ENCODE measurements around the gene TWF1.
"Not testable (repeated sequence)": the region's sequence is repeated elsewhere in the genome, so short reads cannot be mapped to it uniquely, and the experiment has no call there.

The TWF1 gene

GRCh38 chr12:43805860-43806736 lies at the start of gene TWF1:
TSS of gene TWF1 (minus strand) at chr12:43806317. CDS start at chr12:43806245, 72 bp downstream.
- peak; percentile 18 to 92 (median 75) for DNase-seq

DNA sequence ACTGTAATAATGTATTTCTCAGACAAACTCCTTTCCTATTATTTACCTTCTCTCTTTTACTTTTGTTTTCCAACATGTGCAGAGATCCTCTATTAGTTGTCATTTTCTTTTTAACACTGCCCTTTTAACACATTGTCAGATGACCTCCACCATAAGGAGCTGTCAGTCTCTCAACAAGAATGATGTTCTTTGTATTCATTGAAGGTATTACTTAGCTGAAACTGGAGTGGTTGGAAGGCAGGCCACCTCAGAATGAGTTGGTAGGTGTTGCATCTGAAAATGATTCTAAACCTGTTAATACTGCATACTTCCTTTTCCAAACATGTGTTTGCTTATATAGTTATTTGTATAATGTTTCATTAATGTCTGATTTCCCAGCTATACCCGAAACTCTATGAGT lies 46.6 kb upstream of the TWF1 start:
- DNase-seq, result no peak

DNA sequence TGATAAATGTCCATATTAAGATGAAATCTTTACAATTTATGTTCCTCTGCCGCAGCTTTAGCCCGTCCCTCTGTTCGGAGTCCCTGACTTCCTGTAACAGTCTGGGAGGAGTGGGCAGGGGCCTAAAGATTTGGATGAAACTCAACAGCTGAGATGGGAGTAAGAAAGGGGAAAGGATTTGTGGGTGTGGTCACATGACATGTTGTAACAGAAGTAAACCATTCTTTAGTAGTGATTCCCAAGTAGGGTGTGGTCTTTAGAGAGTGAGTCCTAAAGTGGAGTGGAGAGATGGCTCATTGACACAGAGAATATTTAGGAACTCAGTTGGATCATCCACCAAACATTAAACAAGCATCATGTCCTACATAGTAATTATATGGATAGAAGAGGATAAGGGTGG lies 42.7 kb upstream of the TWF1 start:
- no peak for DNase-seq

DNA sequence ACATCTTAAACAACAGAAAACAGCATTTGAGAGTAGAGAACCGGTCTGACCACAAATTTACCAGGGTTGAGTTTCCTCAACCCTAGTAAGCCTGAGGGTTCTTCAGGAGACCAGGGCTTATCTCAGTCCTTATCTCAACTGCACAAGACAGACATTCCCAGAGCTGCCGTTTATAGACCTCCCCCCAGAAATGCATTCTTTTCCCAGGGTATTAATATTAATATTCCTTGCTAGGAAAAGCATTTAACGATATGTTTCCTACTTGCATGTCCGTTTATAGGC lies 42.0 kb upstream of the TWF1 start:
- no peak for DNase-seq

DNA sequence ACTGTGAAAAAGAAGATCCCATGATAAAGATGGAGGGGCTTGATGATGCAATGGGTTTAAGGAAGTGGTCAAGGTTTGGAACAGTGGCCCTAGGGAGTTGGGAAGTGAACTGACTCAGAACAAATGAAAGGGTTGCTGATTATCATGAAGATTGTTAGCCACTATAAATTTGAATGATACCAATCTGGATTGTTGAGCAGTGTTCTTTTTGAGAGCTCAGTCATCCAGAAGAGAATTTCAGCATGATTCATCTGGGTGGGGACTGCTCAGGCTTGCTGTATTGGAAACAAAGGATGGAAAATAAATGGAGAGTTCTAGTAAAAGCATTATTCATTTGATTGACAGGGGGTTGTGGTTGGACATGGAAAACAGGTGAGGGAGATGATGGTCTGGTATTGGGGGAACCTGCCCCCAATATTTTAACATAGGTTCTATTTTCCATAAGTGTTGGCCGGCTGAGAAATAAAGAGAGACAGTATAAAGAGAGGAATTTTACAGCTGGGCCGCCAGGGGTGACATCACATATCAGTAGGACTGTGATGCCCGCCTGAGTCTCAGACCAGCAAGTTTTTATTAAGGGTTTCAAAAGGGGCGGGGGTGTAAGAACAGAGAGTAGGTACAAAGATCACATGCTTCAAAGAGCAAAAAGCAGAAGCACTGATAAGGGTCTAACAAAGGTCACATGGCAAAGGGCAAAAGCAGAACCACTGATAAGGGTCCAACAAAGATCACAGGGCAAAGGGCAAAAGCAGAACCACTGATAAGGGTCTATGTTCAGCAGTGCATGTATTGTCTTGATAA lies 41.5 kb upstream of the TWF1 start:
- not testable (repeated sequence) for DNase-seq

DNA sequence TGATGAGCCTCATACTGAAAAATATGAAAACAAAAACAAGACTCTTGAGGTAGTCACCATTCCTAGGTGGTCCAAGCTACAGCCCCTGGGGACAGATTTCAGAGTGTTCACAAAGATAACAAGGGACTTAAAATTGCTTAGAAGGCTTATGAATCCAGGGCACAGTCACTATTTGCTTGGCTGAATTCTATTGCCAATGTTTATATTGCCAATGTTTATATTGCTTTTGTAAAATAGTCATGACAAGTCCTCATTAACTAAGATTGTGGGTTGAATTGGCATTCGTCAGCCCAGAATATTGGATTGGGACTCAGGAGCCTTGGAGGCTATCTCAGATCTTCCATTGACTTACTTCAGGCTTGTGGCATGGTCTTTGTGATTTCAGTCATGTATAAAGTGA lies 36.1 kb upstream of the TWF1 start:
- DNase-seq, result no peak

- no peak for DNase-seq
Measured at GRCh38 chr12:43841253-43841652, 35.1 kb upstream of the TWF1 start.

GRCh38 chr12:43840338-43840737 lies 34.2 kb upstream of the TWF1 start:
- DNase-seq, result no peak

- DNase-seq, result peak in 4 of 56 donors; percentile 3 to 48 (median 24)
Measured at GRCh38 chr12:43836475-43836989, 30.4 kb upstream of the TWF1 start.

DNA sequence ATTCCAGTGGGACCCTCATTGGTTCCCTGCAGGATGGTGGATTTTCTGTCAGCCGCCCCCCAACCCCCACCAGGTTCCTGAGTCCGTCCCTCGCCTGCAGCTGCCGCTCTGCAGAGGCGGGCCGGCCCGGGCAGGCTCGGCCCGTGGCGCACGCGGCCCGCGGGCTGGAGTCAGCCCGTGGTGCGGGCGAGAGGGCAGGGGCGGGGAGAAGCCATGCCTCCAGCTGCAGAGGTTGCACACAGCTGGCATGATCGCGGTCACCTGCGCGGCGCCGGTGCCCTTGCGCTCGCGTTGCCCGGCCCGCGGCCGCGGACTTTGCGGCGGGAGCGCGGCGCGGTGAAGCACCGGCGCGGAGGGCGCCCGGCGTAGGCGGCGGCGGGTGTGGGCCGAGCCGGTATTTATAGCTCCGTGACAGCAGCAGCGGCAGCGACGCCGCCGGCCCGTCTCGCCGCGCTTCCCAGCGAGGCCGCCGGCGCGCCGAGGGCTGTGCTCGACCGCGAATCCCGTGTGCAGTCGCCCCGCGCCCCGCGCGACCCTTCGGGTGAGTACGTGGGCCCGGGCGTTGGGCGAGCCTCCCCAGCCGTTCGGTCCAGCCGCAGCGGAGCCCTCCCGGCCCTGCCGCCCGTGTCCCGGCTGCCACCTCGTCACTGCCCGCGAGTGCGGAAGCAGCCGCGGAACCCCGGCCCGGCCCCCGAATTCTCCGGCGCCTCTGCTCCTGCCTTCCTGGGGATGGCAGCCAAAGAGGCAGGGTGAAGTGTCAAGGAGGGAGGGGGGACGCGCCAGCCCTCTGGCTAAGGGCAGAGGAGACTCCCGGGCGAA lies 29.7 kb upstream of the TWF1 start, which contains the start of gene TMEM117:
Gene TMEM117 (plus strand): TSS at position 426 of the 819 bp plus-strand sequence.
- DNase-seq, result peak in 53 of 56 donors; percentile 8 to 73 (median 47)

DNA sequence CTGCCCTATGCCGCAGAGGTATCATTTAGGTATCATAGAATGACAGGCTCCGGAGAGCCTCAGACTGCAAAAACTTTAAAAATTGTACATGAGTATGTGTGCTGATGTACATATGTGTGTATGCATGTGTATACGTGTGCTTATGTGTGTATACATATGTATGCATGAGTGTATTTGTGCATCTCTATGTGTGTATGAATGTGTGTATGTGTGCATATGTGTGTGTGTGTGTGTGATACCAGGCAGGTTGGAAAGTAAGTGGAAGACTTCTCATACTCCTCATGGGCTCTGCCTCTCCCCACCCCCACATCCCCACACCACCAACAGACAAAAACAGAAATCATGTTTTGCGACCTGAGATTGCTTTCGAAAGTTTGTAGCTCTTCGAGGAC lies 29.1 kb upstream of the TWF1 start:
- DNase-seq, result peak in 2 of 56 donors; percentile 41 to 46

DNA sequence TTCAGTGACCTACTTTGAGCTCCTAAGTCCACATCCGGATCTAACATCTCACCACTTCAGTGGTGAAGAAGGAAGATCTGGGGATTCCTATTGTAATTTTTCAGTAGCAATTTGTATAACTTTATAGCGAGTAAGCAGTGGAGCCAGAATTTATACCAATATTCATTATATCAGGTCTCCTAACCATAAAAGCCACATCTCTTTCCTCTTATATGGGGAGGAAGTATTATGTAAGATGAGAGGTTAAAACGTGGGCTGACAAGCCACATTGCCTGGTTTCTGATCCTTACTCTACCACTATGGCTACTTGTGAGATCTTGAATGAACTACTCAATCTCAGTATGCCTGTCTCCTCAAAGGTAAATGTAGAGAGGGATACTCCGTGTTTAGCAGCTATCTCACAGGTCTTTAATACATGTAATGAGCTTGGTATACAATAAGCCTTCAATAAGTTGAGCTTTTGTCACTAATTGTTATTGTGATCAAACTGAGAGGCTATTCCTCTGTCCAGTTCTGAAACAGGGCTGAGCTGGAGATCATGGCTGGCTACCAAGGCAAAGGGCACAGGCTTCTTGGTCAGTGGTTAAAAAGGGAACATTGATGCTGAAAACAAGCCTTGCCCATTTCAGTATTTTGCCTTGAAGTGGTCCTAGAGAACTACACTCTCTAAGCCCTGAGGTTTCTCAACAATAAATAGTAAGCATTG lies 26.5 kb upstream of the TWF1 start:
- DNase-seq, result no peak

DNA sequence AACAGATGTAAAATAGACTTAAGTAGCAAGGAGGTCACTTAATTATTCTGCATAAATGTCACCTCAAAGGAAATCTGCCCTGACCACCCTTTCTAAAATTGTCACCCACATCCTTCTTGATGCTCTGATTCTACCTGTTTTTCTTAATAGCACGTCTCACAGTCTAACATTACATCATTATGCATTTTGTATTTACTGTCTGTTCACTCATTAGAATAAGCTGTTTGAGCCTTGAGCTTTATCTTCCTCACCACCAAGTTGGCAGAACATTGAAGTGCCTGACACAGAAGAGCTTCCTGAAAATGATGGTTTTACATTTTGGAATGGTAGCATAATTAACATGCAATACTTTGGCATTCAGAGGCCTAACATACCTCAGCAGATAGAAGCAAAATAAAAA lies 21.0 kb upstream of the TWF1 start:
- no peak for DNase-seq

- no peak for DNase-seq
Measured at GRCh38 chr12:43826681-43827080, 20.6 kb upstream of the TWF1 start.

DNA sequence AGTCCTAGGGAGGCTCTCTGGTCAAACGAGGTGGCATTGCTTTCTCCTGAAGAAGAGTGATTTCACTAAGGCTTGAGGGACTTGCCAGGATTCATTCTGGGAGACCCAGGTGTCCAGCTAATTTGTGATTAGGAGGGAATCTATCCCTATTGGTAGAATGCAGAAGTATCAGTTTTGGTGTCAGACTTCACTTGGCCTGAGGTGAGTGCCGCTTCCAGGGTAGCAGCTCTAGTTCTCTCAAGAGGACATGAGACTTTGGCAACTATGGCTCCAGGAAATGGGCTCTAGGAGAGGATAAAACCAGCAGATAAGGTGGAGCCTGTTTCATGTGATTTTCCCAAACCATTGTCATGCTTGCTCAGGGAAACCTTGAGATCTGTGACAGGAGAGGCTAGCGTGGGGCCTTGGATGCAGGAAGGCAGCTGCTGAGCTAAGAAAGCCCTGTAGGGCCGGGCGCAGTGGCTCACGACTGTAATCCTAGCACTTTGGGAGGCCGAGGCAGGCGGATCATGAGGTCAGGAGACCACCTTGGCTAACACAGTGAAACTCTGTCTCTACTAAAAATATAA lies 18.2 kb upstream of the TWF1 start:
- DNase-seq, result no peak

DNA sequence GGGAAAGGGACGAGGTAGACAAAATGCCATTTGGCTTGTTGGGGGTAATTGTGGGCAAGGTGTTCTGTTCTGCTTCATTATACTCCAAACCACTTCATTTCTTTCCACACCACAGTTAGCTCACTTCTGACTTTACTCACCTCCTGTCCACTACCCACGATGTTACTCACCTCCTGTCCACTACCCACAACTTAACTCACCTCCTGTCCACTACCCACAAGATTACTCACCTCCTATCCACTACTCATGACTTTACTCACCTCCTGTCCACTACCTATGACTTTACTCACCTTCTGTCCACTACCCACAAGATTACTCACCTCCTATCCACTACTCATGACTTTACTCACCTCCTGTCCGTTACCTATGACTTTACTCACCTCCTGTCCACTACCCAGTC lies 10.1 kb upstream of the TWF1 start:
- DNase-seq, result no peak

DNA sequence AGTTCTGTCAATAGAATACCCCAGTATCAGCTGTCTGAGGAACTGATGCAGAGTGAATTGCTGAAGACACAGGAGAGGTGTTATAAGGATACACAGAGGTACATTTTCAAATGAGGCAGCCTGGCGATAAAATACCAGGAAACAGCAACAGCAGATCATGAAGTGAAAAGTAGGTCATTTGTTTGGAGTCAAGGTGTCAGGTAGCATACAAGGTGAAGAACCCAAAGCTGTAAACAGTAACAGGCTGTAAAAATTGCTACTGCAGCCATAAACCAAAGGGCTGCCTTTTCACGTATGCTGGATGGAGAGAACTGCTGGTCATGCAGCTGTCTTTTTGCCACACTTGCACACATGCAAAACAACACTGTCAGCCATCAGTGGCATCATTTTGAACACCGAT lies 9.3 kb upstream of the TWF1 start:
- DNase-seq, result no peak

DNA sequence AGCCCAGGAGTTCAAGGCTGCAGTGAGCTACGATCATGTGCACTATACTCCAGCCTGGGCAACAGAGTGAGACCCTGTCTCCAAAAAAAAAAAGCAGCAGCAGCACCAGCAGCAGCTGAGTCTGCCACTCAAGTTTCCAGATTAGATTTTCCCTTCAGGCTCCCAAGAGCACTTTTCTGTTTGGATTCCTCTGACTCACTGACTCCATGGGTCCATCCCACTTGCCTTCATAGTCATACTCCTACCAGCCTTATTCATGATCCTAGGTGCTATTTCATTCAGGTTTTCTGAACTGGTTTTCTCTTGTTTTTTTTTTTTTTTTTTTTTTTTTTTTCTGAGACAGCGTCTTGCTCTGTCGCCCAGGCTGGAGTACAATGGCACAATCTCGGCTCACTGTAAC lies 6.8 kb upstream of the TWF1 start:
- no peak for DNase-seq

- DNase-seq, result no peak
Measured at GRCh38 chr12:43812057-43812456, 5.9 kb upstream of the TWF1 start.

DNA sequence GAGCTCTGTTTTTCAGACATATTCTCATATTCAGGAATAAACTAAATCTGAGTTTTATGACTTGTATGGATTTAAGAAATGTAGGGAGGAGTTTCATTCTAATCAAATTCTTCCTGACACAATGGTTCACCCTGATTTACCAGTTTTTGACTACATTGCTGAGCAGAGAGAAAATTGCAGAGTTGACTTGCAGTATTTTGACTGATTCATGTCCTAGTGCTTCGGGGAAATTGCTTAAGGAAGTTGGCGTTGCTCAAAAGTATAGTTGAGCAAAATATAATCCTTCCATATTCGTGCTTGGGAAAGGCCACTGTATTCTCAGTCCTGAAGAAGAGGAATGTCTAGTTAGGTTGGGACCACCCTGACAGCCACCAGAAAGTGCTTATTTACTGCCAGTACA lies 1.3 kb upstream of the TWF1 start:
- DNase-seq, result no peak

- no peak for DNase-seq
Measured at GRCh38 chr12:43806737-43807072, 588 bp upstream of the TWF1 start.

Data from amygdala (tissue), 56 donors.